Liver (tissue), 9 donors: ENCODE results near the gene CAMK1D. TPM values are rescaled to one million over a fixed set of nuclear protein-coding genes. Genes with fewer than 3 reads are reported as not detected.

Experiments
- DNase-seq: peaks from one replicate; pipeline ENCODE4 v3.0.0-alpha.2; 2017; ENCODE audit warnings: low spot score
- H3K27ac ChIP-seq, 2 donors: one replicate each; pipeline ENCODE4 v1.7.0; 2013; ENCODE audit warnings: inconsistent platforms in 2 of 2, low read length in 2 of 2, control low read depth in 1 of 2, low read depth in 1 of 2, mild to moderate bottlenecking in 1 of 2
- H3K27me3 ChIP-seq, 4 donors: one replicate each; pipeline versions ENCODE4 v1.6.1 to v1.7.0; 2013; ENCODE audit warnings: low read length in 3 of 4, inconsistent platforms in 1 of 4, mild to moderate bottlenecking in 1 of 4, moderate library complexity in 1 of 4; ENCODE audit not compliant: control insufficient read depth in 4 of 4, insufficient read depth in 4 of 4
- H3K36me3 ChIP-seq, 4 donors: one replicate each; pipeline versions ENCODE4 v1.6.1 to v1.7.0; 2013; ENCODE audit warnings: low read length in 3 of 4, mild to moderate bottlenecking in 3 of 4, low read depth in 1 of 4, moderate library complexity in 1 of 4; ENCODE audit not compliant: control insufficient read depth in 4 of 4, insufficient read depth in 3 of 4
- H3K4me1 ChIP-seq, 4 donors: one replicate each; pipeline versions ENCODE4 v1.6.1 to v1.7.0; 2013; ENCODE audit warnings: low read length in 3 of 4, mild to moderate bottlenecking in 3 of 4, moderate library complexity in 1 of 4; ENCODE audit not compliant: control insufficient read depth in 4 of 4, insufficient read depth in 4 of 4
- H3K4me3 ChIP-seq, 3 donors: one replicate each; pipeline versions ENCODE4 v1.6.1 to v1.7.0; 2013; ENCODE audit warnings: low read length in 3 of 3, control low read depth in 1 of 3, low read depth in 1 of 3, mild to moderate bottlenecking in 1 of 3
- H3K9ac ChIP-seq, 2 donors: one replicate each; pipeline ENCODE4 v1.7.0; 2013; ENCODE audit warnings: low read length in 2 of 2, mild to moderate bottlenecking in 2 of 2, moderate library complexity in 2 of 2, control low read depth in 1 of 2, low read depth in 1 of 2
- H3K9me3 ChIP-seq, 4 donors: one replicate each; pipeline versions ENCODE4 v1.6.1 to v1.7.0; 2013; ENCODE audit warnings: low read length in 3 of 4; ENCODE audit not compliant: control insufficient read depth in 4 of 4
- EGR1 ChIP-seq, 2 donors: IDR thresholded peaks; 2 replicates each; pipeline ENCODE4 v1.6.1; 2016 to 2018; ENCODE audit warnings: antibody characterized with exemption in 2 of 2, low read depth in 2 of 2
- FOXA1 ChIP-seq: IDR thresholded peaks from 2 replicates; pipeline ENCODE4 v1.6.1; 2016; ENCODE audit warnings: antibody characterized with exemption
- FOXA2 ChIP-seq: IDR thresholded peaks from 2 replicates; pipeline ENCODE4 v1.6.1; 2016; ENCODE audit warnings: antibody characterized with exemption
- GABPA ChIP-seq, 2 donors: IDR thresholded peaks in 1 of 2; conservative IDR thresholded peaks in 1 of 2; 2 replicates each; pipeline ENCODE4 v1.6.1; 2016; ENCODE audit warnings: antibody characterized with exemption in 2 of 2, mild to moderate bottlenecking in 1 of 2, moderate library complexity in 1 of 2
- HNF4A ChIP-seq, 2 donors: conservative IDR thresholded peaks; 2 replicates each; pipeline ENCODE4 v1.6.1; 2016; ENCODE audit warnings: antibody characterized with exemption in 2 of 2, mild to moderate bottlenecking in 2 of 2
- HNF4G ChIP-seq: IDR thresholded peaks from 2 replicates; pipeline ENCODE4 v1.6.1; 2016; ENCODE audit warnings: antibody characterized with exemption
- JUND ChIP-seq, 2 donors: IDR thresholded peaks; 2 replicates each; pipeline ENCODE4 v1.6.1; 2016; ENCODE audit warnings: antibody characterized with exemption in 2 of 2
- NR2F2 ChIP-seq: IDR thresholded peaks from 2 replicates; pipeline ENCODE4 v1.6.1; 2016; ENCODE audit warnings: antibody characterized with exemption
- RAD21 ChIP-seq, 2 donors: IDR thresholded peaks; 2 replicates each; pipeline ENCODE4 v1.6.1; 2016; ENCODE audit warnings: antibody characterized with exemption in 2 of 2, mild to moderate bottlenecking in 2 of 2
- RXRA ChIP-seq, 2 donors: IDR thresholded peaks; 2 replicates each; pipeline ENCODE4 v1.6.1; 2017 to 2018; ENCODE audit warnings: antibody characterized with exemption in 2 of 2, mild to moderate bottlenecking in 1 of 2
- SP1 ChIP-seq: IDR thresholded peaks from 2 replicates; pipeline ENCODE4 v1.6.1; 2018; ENCODE audit warnings: antibody characterized with exemption, mild to moderate bottlenecking
- TAF1 ChIP-seq: conservative IDR thresholded peaks from 2 replicates; pipeline ENCODE4 v1.6.1; 2016; ENCODE audit warnings: antibody characterized with exemption, mild to moderate bottlenecking
- YY1 ChIP-seq: IDR thresholded peaks from 2 replicates; pipeline ENCODE4 v1.6.1; 2016; ENCODE audit warnings: antibody characterized with exemption, mild to moderate bottlenecking
- WGBS: extraction: QIAGEN DNeasy Blood & Tissue Kit; methylation state at CpG from one replicate; pipeline ENCODE4 v1.1.7; 2013; 5-methylcytosine and 5-hydroxymethylcytosine counted together
- polyA plus RNA-seq, 2 donors: library from polyadenylated mRNA; stranded (reverse) in 1 of 2; unstranded in 1 of 2; fragments of 200-250 nt in 1 of 2; fragments of >200 nt in 1 of 2; fragmentation: Nextera tagmentation in 1 of 2; extraction: Ambion mirVana in 1 of 2; gene quantifications; one replicate each; pipeline versions ENCODE4 v1.2.1 to v1.2.3, GENCODE V29; 2013 to 2015
- total RNA-seq, 2 donors: library from RNA; depleted of rRNA; stranded (reverse); fragments of >200 nt; gene quantifications; one replicate each; pipeline ENCODE4 v1.2.3, GENCODE V29; 2014
- TF ChIP-seq, protein P1 (sequence below): IDR thresholded peaks from 2 replicates; pipeline ENCODE4 v1.6.1; 2016; ENCODE audit warnings: antibody characterized with exemption
- TF ChIP-seq, protein P2 (sequence below): fragments of 150-350 bp; IDR thresholded peaks from 2 replicates; pipeline ENCODE4 v1.5.1; 2017; ENCODE audit warnings: improper control_type of control experiment, low read depth, low read length; ENCODE audit not compliant: missing input control
- TF ChIP-seq, protein P3 (sequence below): IDR thresholded peaks from 2 replicates; pipeline ENCODE4 v1.6.1; 2016; ENCODE audit warnings: antibody characterized with exemption
- TF ChIP-seq, protein P4 (sequence below): IDR thresholded peaks from 2 replicates; pipeline ENCODE4 v1.6.1; 2016; ENCODE audit warnings: antibody characterized with exemption
- TF ChIP-seq, protein P5 (sequence below): IDR thresholded peaks from 2 replicates; pipeline ENCODE4 v1.6.1; 2016; ENCODE audit warnings: antibody characterized with exemption, mild to moderate bottlenecking
- donor health status: healthy.
- donor health status: healthy.
- donor health status: healthy.
- donor health status: healthy.
- donor health status: healthy.

The CAMK1D gene
- total and polyA plus RNA-seq, 4 donors: 2.7 to 10.1 (median 4.2) TPM

DNA sequence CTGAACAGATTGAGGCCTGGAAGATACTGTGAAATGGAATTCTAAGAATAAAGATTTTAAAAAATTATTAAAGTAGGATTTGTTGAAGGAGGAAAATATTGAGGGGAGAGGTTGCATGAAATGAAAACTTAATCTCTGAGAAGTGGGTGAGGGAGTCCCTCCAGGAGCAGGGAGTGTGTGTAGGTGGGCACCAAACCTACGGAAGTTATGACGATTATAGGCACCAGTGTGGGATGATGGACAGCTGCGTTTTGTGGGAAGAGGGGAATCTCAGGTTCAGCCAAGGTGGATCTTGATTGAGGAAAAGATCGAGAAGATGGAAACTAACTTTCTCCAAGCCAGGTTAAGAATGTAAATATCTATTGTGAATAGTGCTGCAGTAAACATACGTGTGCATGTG lies 405.7 kb downstream of the CAMK1D start:
- 97% methylated on average over 5 of the region's 5 CpGs for WGBS

DNA sequence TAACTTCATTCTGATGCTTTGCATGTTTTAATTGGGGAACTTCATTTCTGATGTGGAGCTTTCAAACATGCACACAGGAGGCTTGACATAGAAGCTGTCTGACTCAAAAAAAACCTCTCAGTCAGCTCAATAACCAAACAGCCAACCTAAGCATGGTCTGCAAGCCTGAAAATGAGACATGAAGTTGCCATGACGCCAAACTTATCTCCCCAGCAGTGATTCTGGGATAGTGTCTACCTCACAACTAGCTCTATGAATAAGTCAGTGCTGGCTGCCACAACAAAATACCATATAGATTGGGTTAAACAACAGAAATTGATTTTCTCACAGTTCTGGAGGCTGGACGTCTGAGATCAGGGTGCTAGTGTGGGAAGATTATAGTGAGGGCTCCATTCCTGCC lies 408.0 kb downstream of the CAMK1D start:
- no peak overlapping the region for H3K9ac ChIP-seq
- H3K9me3 ChIP-seq: no peaks in the 10 kb centered on the region
- no peaks in the 10 kb centered on the region for H3K27me3 ChIP-seq
- no peaks in the 10 kb centered on the region for H3K4me1 ChIP-seq
- no peak for DNase-seq
- no peak overlapping the region for H3K27ac ChIP-seq
- no peak overlapping the region for H3K4me3 ChIP-seq
- 89% methylated on average over 2 of the region's 2 CpGs for WGBS
- TF ChIP-seq, protein P1, sequence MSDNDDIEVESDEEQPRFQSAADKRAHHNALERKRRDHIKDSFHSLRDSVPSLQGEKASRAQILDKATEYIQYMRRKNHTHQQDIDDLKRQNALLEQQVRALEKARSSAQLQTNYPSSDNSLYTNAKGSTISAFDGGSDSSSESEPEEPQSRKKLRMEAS: no peak
- TF ChIP-seq NR2F2: no peak
- TF ChIP-seq SP1: no peak
- TF ChIP-seq JUND (IDR thresholded peaks at IDR 0.05): no peak
- TF ChIP-seq EGR1 (IDR thresholded peaks at IDR 0.05; ENCODE audit: low read depth in 2 of 2): no peak
- TF ChIP-seq HNF4A (conservative IDR thresholded peaks at IDR 0.05): no peak
- TF ChIP-seq TAF1: no peak
- TF ChIP-seq FOXA1: no peak
- peaks cover 0 to 10% (median 3%) of the 10 kb centered on the region in 4 donors for H3K36me3 ChIP-seq

More for the DNA sequence above, 405.7 kb downstream of the CAMK1D start:
- no peaks in the 10 kb centered on the region for H3K9me3 ChIP-seq
- no peak overlapping the region for H3K4me3 ChIP-seq
- H3K4me1 ChIP-seq: no peaks in the 10 kb centered on the region
- no peaks in the 10 kb centered on the region for H3K27me3 ChIP-seq
- no peak for DNase-seq
- no peak overlapping the region for H3K27ac ChIP-seq
- no peak for TF ChIP-seq EGR1 (IDR thresholded peaks at IDR 0.05; ENCODE audit: low read depth in 2 of 2)
- no peak for TF ChIP-seq HNF4G
- no peak for TF ChIP-seq YY1
- no peak for TF ChIP-seq JUND (IDR thresholded peaks at IDR 0.05)
- TF ChIP-seq RXRA (IDR thresholded peaks at IDR 0.05): no peak
- no peak for TF ChIP-seq TAF1
- no peak for TF ChIP-seq FOXA1
- TF ChIP-seq, protein P2, sequence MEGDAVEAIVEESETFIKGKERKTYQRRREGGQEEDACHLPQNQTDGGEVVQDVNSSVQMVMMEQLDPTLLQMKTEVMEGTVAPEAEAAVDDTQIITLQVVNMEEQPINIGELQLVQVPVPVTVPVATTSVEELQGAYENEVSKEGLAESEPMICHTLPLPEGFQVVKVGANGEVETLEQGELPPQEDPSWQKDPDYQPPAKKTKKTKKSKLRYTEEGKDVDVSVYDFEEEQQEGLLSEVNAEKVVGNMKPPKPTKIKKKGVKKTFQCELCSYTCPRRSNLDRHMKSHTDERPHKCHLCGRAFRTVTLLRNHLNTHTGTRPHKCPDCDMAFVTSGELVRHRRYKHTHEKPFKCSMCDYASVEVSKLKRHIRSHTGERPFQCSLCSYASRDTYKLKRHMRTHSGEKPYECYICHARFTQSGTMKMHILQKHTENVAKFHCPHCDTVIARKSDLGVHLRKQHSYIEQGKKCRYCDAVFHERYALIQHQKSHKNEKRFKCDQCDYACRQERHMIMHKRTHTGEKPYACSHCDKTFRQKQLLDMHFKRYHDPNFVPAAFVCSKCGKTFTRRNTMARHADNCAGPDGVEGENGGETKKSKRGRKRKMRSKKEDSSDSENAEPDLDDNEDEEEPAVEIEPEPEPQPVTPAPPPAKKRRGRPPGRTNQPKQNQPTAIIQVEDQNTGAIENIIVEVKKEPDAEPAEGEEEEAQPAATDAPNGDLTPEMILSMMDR: no peak
- no peak for TF ChIP-seq SP1
- no peak for TF ChIP-seq RAD21 (IDR thresholded peaks at IDR 0.05)
- TF ChIP-seq NR2F2: no peak
- TF ChIP-seq, protein P3, sequence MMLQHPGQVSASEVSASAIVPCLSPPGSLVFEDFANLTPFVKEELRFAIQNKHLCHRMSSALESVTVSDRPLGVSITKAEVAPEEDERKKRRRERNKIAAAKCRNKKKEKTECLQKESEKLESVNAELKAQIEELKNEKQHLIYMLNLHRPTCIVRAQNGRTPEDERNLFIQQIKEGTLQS: no peak
- TF ChIP-seq, protein P4, sequence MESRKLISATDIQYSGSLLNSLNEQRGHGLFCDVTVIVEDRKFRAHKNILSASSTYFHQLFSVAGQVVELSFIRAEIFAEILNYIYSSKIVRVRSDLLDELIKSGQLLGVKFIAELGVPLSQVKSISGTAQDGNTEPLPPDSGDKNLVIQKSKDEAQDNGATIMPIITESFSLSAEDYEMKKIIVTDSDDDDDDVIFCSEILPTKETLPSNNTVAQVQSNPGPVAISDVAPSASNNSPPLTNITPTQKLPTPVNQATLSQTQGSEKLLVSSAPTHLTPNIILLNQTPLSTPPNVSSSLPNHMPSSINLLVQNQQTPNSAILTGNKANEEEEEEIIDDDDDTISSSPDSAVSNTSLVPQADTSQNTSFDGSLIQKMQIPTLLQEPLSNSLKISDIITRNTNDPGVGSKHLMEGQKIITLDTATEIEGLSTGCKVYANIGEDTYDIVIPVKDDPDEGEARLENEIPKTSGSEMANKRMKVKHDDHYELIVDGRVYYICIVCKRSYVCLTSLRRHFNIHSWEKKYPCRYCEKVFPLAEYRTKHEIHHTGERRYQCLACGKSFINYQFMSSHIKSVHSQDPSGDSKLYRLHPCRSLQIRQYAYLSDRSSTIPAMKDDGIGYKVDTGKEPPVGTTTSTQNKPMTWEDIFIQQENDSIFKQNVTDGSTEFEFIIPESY: no peak
- TF ChIP-seq GABPA (IDR thresholded peaks at IDR 0.05 in 1 of 2, conservative IDR thresholded peaks at IDR 0.05 in 1 of 2): no peak
- TF ChIP-seq, protein P1: no peak
- TF ChIP-seq FOXA2: no peak
- TF ChIP-seq, protein P5, sequence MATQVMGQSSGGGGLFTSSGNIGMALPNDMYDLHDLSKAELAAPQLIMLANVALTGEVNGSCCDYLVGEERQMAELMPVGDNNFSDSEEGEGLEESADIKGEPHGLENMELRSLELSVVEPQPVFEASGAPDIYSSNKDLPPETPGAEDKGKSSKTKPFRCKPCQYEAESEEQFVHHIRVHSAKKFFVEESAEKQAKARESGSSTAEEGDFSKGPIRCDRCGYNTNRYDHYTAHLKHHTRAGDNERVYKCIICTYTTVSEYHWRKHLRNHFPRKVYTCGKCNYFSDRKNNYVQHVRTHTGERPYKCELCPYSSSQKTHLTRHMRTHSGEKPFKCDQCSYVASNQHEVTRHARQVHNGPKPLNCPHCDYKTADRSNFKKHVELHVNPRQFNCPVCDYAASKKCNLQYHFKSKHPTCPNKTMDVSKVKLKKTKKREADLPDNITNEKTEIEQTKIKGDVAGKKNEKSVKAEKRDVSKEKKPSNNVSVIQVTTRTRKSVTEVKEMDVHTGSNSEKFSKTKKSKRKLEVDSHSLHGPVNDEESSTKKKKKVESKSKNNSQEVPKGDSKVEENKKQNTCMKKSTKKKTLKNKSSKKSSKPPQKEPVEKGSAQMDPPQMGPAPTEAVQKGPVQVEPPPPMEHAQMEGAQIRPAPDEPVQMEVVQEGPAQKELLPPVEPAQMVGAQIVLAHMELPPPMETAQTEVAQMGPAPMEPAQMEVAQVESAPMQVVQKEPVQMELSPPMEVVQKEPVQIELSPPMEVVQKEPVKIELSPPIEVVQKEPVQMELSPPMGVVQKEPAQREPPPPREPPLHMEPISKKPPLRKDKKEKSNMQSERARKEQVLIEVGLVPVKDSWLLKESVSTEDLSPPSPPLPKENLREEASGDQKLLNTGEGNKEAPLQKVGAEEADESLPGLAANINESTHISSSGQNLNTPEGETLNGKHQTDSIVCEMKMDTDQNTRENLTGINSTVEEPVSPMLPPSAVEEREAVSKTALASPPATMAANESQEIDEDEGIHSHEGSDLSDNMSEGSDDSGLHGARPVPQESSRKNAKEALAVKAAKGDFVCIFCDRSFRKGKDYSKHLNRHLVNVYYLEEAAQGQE: no peak
- no peak overlapping the region for H3K9ac ChIP-seq
- H3K36me3 ChIP-seq: no peaks in the 10 kb centered on the region
